ENCODE data around the gene GAMT. TPM values are rescaled to one million over a fixed set of nuclear protein-coding genes. Genes with fewer than 3 reads are reported as not detected.

Gene GAMT
- total RNA-seq, 4 donors from 2014 or later: 27.8 to 40.3 (median 34.0) TPM

DNA sequence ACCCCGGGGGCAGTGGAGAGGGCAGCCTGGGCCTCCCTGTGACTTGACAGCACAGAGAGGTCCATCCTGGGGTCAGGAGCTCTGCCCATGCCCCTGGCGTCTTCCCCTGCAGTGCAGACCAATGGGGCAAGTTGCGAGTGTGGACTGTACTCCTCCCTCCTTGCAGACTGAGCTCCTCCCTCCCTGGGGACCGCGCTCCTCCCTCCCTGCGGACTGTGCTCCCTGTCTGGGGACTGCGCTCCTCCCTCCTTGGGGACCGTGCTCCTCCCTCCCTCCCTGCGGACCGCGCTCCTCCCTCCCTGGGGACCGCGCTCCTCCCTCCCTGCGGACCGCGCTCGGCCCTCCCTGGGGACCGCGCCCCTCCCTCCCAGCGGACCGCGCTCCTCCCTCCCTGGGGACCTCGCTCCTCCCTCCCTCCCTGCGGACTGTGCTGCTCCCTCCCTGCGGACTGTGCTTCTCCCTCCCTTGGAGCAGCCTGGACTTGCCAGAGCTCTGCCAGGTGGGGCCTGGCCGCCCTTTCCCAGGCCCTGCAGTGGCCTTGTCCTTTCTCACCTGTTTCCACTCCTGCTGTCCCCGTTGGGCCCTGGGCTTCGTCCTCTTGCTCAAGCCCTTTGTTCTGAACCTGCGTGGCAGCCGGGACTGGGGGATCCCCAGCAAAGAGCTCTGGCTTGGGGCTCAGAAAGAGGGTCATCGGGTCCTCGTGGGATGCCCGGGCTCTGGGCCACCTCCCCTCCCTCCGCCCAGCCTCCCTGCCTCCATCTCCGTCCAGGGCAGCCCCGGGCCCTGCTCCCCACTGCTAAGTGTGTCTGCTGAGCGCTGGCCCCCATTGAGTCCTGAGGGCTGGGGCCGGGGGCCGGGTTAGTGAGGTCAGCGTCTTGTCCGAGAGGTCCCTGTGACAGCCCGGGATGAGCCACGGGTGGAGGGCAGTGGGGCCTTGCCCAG lies 6.8 kb downstream of the GAMT start:
- no peak for TF ChIP-seq POLR2AphosphoS5 (IDR thresholded peaks at IDR 0.05)
- TF ChIP-seq EP300 (IDR thresholded peaks at IDR 0.05): no peak
- TF ChIP-seq, protein P1, sequence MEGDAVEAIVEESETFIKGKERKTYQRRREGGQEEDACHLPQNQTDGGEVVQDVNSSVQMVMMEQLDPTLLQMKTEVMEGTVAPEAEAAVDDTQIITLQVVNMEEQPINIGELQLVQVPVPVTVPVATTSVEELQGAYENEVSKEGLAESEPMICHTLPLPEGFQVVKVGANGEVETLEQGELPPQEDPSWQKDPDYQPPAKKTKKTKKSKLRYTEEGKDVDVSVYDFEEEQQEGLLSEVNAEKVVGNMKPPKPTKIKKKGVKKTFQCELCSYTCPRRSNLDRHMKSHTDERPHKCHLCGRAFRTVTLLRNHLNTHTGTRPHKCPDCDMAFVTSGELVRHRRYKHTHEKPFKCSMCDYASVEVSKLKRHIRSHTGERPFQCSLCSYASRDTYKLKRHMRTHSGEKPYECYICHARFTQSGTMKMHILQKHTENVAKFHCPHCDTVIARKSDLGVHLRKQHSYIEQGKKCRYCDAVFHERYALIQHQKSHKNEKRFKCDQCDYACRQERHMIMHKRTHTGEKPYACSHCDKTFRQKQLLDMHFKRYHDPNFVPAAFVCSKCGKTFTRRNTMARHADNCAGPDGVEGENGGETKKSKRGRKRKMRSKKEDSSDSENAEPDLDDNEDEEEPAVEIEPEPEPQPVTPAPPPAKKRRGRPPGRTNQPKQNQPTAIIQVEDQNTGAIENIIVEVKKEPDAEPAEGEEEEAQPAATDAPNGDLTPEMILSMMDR (IDR thresholded peaks at IDR 0.05): no peak
- TF ChIP-seq POLR2A (IDR thresholded peaks at IDR 0.05): no peak
- Histone ChIP-seq H3K4me1 (peaks cover 36% of the 10 kb centered on the region), H3K4me3 (no peak overlapping the region), H3K27ac (no peak overlapping the region), H3K36me3 (peaks cover 44% of the 10 kb centered on the region), H3K27me3 (no peaks in the 10 kb centered on the region), H3K9me3 (no peaks in the 10 kb centered on the region)
- no peak for DNase-seq (ENCODE audit: low spot score in 2 of 2)
- WGBS: 60% methylated on average over 30 of the region's 43 CpGs

DNA sequence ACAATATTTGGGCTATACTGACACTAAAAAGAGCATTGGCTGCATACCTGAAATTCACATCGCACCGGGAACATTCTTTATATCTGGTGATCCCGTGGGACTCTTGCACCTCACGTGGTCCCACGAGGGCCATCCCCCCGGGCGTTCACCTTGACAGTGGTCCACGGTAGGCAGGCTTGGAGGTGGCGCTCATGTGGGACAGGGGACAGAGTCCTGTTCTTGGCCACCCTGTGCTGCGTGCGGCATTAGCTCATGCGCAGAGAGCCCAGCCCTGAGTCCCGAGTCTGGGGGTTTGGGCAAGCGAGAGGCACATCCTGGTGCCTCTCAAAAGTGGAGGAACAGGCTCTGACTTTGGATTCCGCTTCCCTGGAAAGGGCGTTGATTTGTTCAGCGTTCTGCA lies 7.5 kb downstream of the GAMT start:
- Histone ChIP-seq H3K36me3 (peaks cover 51% of the 10 kb centered on the region), H3K27me3 (no peaks in the 10 kb centered on the region), H3K27ac (no peak overlapping the region), H3K4me3 (no peak overlapping the region), H3K9me3 (no peaks in the 10 kb centered on the region), H3K4me1 (peaks cover 35% of the 10 kb centered on the region)
- no peak for DNase-seq (ENCODE audit: low spot score in 2 of 2)
- 82% methylated on average over 13 of the region's 17 CpGs for WGBS
- TF ChIP-seq POLR2AphosphoS5 (IDR thresholded peaks at IDR 0.05) (no peak), EP300 (IDR thresholded peaks at IDR 0.05) (no peak), POLR2A (IDR thresholded peaks at IDR 0.05) (no peak)
- TF ChIP-seq, protein P1 (IDR thresholded peaks at IDR 0.05): no peak

DNA sequence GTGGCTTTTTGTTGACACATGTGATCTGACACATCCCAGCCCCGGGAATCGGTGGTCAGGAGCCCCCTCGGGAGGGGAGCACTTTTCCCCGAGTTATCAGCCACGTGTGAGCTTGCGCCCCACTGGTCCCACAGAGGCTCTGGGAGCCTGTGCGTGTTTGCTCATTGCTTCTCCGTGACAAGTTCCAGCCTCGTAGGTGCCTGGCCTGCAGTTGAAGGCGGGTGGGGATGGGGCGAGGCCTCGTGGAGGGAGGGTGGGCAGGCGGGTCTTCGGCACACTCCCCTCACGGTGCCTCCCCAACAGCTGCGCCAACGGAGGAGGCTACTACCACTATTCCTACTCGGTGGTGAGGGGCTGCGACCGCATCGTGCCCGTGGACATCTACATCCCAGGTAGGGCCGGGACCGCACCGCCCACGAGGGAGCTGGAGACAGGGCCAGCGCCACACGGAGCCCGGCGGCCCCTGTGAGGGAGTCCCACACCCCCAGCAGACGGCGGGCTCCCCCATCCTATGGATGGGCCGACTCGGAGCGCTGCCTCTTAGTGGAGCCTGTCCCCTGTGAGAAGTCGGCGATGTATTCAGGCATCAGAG lies 8.3 kb downstream of the GAMT start:
- no peak overlapping the region for H3K4me3 ChIP-seq
- no peak overlapping the region for H3K27ac ChIP-seq
- H3K4me1 ChIP-seq: peaks cover 35% of the 10 kb centered on the region
- peaks cover 59% of the 10 kb centered on the region for H3K36me3 ChIP-seq
- 89% methylated on average over 19 of the region's 37 CpGs for WGBS
- TF ChIP-seq, protein P1 (IDR thresholded peaks at IDR 0.05): no peak
- TF ChIP-seq POLR2AphosphoS5 (IDR thresholded peaks at IDR 0.05) (no peak), EP300 (IDR thresholded peaks at IDR 0.05) (no peak), POLR2A (IDR thresholded peaks at IDR 0.05) (no peak)
- no peak for DNase-seq (ENCODE audit: low spot score in 2 of 2)
- H3K9me3 ChIP-seq: no peaks in the 10 kb centered on the region
- H3K27me3 ChIP-seq: no peaks in the 10 kb centered on the region

DNA sequence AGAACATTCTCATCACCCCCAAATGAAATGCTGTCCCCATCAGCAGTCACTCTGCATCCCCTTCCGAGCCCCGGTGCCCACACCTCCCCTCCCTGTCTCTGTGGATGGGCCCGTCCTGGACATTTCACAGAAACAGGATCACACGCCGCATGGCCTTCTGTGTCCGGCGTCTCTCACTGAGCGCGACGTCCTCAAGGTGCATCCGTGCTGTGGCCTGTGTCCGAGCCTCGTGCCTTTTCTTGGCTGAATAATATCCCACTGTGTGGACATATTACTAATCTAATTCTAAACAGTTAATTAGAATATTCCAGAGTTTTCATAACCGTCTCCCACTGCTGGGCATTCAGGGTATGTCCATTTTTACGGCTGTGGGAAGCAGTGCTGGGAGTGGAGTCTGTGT lies 8.9 kb downstream of the GAMT start:
- 94% methylated on average over 15 of the region's 15 CpGs for WGBS
- Histone ChIP-seq H3K36me3 (peaks cover 62% of the 10 kb centered on the region), H3K27ac (no peak overlapping the region), H3K4me1 (peaks cover 38% of the 10 kb centered on the region), H3K9me3 (no peaks in the 10 kb centered on the region), H3K4me3 (no peak overlapping the region), H3K27me3 (no peaks in the 10 kb centered on the region)
- DNase-seq (ENCODE audit: low spot score in 2 of 2): no peak
- TF ChIP-seq POLR2A (IDR thresholded peaks at IDR 0.05) (no peak), EP300 (IDR thresholded peaks at IDR 0.05) (no peak), POLR2AphosphoS5 (IDR thresholded peaks at IDR 0.05) (no peak)
- TF ChIP-seq, protein P1 (IDR thresholded peaks at IDR 0.05): no peak

DNA sequence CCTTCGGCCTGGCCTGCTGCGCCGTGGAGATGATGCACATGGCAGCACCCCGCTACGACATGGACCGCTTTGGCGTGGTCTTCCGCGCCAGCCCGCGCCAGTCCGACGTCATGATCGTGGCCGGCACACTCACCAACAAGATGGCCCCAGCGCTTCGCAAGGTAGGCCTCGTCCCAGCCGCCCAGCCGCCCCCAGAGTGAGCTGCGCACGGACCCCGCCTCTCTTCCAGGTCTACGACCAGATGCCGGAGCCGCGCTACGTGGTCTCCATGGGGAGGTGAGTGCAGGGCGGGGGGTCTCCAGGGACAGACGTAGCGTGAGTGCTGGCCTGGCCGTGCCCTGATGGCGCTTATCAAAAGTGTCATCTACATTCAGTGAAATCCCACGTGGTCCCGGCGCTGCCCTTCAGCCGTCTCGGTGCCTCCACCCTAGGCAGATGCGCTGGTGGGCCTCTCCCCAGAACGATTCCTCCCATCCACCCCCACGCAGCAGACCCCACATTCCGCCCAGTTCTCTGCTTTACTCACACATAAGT lies 10.4 kb downstream of the GAMT start:
- no peaks in the 10 kb centered on the region for H3K27me3 ChIP-seq
- peaks cover 39% of the 10 kb centered on the region for H3K4me1 ChIP-seq
- H3K9me3 ChIP-seq: no peaks in the 10 kb centered on the region
- DNase-seq (ENCODE audit: low spot score in 2 of 2): no peak
- peaks cover 62% of the 10 kb centered on the region for H3K36me3 ChIP-seq
- no peak overlapping the region for H3K27ac ChIP-seq
- 90% methylated on average over 16 of the region's 42 CpGs for WGBS
- TF ChIP-seq, protein P1 (IDR thresholded peaks at IDR 0.05): no peak
- TF ChIP-seq POLR2AphosphoS5 (IDR thresholded peaks at IDR 0.05) (no peak), POLR2A (IDR thresholded peaks at IDR 0.05) (no peak), EP300 (IDR thresholded peaks at IDR 0.05) (no peak)
- no peak overlapping the region for H3K4me3 ChIP-seq
